Adipose tissue (tissue), 3 donors: ENCODE results near the gene SERPINE3. TPM values are rescaled to one million over a fixed set of nuclear protein-coding genes. Genes with fewer than 3 reads are reported as not detected.

Source experiments
- H3K27ac ChIP-seq: one replicate; pipeline ENCODE4 v1.5.1; 2013; ENCODE audit warnings: low read depth, low read length
- WGBS, 3 donors: extraction: QIAGEN DNeasy Blood & Tissue Kit; methylation state at CpG; one replicate each; pipeline ENCODE4 v1.1.7; 2013; 5-methylcytosine and 5-hydroxymethylcytosine counted together
- polyA plus RNA-seq, 3 donors: library from polyadenylated mRNA; stranded (reverse); fragments of 200-250 nt; gene quantifications; one replicate each; pipeline ENCODE4 v1.2.3, GENCODE V29; 2013
- donor health status: healthy with polysubstance abuse.
- donor health status: Bipolar disorder and iron deficiency.
- donor health status: healthy.

The SERPINE3 gene
- polyA plus RNA-seq, 3 donors: 0.07 to 4.8 TPM; not detected in 1

DNA sequence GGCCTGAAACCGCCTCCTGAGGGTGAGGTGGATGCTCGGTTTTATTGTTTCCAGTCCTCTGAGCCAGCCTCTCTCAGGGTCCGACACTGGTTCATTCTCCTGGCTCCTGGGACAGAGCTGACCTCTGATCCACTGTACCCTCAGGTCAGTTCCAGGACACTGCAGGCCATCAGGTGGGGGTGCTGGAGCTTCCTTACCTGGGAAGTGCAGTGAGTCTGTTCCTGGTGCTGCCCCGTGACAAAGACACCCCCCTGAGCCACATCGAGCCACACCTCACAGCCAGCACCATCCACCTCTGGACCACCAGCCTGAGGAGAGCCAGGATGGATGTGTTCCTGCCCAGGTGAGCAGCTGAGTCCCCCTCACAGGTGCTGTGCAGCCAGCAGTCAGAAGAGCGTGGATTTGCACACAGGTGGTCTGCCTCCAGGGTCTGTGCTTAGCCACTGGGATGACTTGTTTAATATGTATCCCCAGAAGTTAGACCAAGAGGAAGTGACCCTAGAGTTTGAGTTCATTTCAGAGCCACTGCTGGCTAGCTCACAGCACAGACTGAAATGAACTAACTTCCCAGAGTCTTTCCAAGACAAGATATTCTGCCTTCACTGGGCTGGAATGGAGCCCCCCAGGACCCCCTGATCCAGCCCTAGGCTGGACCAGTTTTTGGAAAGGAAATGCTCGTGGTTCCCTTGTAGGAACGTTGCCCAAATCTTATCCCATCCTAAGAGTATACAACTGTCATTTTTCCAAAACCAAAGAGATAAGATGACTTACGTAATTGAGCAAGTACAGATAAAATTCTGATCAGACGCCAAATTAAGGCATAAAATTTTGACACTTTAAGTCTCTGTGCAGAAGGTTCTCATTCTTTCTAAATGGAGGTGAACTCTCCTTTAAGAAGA, 8.8 kb downstream of the SERPINE3 start:
- H3K27ac ChIP-seq: no peak overlapping the region
- WGBS, 3 donors: 70 to 74% (median 72%) methylated on average over 10 of the region's 10 CpGs

DNA sequence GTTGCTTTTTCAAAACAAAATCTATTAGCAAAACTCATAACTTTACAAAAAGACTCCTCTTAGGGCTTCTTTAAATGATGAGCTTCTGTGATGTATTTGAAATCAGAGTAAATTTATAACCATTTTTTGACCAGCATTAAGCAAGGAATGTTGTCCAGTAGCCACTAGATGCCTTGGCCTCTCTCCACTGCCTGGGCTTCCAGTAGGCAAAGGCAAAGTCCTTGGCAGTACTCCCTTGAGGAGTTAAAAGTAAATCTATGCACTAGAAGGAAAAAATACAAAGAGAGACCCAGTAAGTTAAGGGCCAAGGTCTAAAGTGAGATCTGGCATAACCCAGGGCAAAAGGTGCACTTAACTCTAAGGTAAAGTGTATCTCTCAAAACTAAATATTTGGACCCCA, 9.5 kb downstream of the SERPINE3 start:
- no peak overlapping the region for H3K27ac ChIP-seq

DNA sequence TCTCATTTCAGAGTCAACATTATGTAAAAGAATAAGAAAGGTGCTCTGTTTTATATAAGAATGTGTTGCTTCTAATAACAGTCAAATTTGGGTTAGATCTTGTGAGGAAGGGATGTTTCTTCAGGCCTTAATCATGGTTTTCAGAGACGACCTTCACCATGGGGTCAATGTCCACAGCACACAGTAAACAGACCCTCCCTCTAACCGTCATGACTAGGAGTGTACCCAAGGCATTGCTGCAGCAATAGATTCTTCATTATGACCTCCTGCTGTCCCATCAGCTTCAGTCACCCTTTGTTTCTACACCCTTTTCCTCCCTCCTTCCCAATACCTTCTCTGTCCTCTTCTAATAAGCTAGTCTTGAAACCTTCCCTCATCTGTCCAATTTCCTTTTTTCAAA, 15.7 kb downstream of the SERPINE3 start:
- H3K27ac ChIP-seq: no peak overlapping the region

DNA sequence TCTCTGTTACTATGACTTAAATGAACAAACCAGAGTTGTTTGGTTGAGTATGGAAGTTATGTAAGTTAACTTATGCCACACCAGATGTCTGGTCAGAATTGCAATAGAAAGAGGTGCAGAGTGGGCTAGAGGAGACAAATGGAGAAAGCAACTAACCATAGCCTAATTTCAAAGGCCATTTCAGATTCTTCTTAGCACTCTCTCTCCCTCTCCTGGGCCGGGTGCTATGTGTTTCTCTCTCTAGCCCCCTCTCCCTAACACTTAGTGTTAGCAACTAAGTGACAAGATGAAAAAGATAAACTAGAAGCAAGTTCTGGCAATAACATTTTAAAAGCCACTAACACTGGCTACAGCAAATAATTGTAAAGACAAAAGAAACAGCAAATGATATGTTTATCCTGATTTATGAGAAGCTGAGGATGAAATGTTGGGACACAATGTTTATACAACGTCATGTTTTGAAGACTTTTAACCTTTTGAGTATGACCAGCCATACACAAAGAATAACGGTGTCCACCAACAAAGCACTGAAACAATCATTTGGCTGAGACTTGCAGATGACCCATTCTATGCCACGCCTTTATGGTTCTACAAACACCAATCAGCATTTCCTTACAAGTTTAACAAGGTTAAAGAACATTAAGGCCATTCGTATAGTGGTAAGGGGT, 18.6 kb downstream of the SERPINE3 start:
- H3K27ac ChIP-seq: no peak overlapping the region
- 71 to 86% (median 81%) methylated on average over 5 of the region's 5 CpGs for WGBS, 3 donors

More for the DNA sequence above, 15.7 kb downstream of the SERPINE3 start:
- 28 to 84% (median 73%) methylated on average over 2 of the region's 2 CpGs for WGBS, 3 donors

DNA sequence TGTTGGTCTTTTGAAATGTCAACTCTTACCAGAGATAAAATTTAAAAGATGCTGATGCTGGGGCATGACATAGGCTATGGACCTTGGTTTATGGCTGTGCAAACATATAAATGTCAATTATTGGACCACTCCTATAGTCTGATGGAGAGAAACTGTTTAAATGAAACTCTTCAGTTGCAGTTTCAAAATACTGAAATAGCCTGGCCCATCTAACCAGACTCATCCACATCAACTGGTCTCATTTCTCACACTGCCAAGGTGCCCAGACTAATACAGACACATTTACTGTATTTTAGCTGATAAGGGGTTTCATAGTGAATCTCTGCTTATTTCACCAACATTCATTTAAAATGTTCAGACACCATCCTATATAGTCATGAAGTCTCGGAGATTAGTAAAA, 19.9 kb downstream of the SERPINE3 start:
- WGBS, 3 donors: 94 to 98% (median 94%) methylated on average over 1 of the region's 1 CpG
- H3K27ac ChIP-seq: no peak overlapping the region

DNA sequence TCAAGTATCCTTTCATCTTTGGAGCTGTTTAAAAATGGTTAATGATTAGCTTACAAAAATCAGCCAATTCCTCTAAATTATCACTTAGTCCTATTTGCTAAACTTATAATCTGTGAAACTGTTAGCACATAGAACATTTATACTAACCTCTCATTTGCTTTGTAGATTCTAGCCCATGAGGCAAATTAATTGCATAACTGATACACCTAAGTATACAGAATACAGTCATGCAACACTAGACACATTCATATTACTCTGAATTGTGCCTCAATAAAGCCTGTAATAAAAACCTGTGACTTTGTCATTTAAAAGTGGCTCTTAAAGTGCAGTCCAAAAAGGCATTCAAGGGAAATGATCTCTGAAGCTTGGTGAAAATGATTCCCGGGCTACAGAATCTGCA, 21.0 kb downstream of the SERPINE3 start:
- 80 to 95% (median 91%) methylated on average over 1 of the region's 1 CpG for WGBS, 3 donors
- H3K27ac ChIP-seq: no peak overlapping the region

DNA sequence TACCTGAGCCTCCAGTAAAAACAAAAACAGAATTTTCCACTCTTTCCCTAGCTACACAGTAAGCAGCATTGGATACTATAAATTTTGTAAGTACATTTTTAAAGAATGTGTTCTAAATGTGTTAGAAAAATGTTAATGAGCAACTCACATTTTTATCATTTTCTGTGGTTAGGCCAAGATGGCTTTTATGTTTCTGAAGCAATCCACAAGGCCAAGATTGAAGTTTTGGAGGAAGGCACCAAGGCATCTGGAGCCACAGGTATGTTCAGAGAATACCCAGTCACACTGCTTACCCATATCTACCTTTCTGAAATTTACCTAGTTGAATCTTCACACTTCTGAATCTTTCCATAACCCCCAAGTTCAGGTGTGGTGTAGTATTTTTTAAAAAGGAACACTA, 21.6 kb downstream of the SERPINE3 start:
- H3K27ac ChIP-seq: no peak overlapping the region

DNA sequence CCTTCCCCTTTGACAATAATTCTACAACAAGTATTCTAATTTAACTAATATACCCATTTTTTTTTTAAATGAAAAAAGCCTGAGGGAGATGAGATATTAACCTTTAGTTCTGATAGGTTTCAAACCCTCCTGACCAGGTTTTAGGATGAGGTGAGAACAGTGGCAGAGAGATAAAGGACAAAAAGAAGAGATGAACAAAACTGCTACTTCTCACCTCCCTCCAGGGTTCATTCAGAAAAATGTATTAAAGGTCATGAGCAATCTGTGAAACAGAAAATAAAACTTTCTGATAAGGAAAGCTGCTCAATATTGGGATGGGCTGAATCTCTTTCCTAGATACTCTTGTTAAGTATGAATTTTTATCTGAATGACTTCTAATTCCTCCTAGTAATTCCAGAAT, 24.1 kb downstream of the SERPINE3 start:
- no peak overlapping the region for H3K27ac ChIP-seq

DNA sequence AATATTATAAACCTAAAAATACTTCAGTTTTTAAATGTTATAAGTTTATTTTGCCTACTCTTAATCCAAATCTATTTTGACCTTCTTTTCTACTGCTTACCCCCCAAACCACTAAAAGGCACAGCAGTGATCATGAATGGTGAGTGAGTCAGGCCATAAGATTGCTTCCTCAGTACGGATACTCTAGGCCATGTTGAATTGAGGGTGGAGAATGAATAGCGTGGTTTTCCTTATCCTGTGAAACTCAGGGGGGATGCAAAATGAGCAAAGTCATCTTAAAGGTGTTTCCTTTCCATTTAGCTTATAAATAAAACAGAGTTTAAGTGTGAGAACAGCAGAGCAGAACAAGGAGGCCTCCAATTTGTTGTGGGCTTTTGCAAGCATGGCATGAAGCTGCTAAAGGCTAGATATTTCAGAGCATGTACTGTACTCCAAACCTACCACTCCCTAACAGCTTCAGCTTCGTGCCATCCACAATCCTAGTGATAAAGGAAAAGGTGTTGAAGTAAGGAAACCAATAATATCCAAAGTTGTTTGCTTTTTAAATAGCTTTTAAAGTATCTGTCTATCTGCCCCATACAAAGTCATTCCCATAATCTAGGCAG, 25.0 kb downstream of the SERPINE3 start:
- H3K27ac ChIP-seq: no peak overlapping the region
- 60 to 90% (median 69%) methylated on average over 3 of the region's 3 CpGs for WGBS, 3 donors

DNA sequence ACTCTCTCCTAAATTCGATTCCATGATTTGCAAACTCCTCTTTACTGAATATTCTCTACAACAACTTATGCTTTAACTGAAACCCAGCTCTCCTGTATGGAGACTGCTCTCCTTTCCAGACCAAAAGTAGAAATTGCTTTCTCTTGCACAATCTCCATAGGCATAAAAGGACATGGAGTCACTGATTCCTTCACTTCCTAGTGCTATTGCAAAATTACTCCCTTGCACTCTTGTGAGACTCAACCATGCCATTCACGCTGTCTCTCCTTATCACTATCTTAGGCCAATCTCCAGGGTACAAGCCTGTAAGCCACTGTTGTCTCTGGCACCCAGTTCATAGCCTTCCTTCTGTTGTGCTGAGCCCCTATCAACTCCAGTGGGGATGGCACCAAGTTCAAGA, 30.6 kb downstream of the SERPINE3 start:
- no peak overlapping the region for H3K27ac ChIP-seq
- 76 to 95% (median 84%) methylated on average over 2 of the region's 2 CpGs for WGBS, 3 donors

DNA sequence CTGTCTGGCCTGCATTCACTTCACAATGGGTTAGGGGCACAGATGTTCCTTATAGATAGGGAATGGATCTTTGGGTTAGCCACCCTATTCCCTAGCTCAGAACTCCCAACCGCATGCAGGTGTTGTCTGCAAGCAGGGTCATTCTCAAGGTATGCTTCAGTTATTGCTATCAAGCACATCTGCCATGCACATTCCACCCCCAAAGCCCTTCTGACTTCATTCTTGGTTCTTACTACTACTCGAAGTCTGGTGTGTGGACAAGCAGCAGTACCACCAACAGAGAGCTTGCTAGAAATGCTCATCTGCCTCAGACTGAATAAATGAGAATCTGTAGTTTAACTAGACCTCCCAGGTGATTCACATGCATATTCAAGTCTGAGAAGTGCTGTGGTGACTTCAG, 31.3 kb downstream of the SERPINE3 start:
- WGBS, 3 donors: 92 to 94% (median 94%) methylated on average over 2 of the region's 2 CpGs
- H3K27ac ChIP-seq: no peak overlapping the region

DNA sequence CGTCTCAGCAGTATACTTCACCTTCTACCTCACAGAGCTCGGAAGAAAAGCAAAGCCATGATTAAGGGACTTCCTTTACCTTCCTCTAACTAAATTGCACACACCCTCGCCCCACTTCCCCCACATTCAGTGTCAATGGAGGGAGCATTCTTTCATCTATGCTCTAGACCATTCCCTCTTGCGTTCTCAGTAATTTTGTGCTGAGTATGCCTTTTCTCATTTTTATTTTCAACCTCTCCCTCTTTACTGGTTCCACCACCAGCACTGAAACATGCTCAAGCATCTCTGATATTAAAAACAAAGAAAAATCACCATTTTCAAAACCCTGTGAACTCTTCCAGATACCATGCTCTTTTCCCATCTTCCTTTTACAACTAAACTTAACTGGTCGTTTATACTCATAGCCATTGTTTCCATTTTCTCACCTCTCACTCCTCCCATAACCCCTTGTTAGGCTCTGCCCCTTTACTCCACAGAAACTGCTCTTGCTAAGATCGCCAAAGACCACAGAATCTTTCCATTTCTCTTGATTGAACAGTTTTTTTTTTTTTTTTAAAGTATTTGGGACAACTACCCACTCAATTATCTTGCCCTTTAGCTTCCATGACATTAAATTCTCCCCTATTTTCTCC, 32.4 kb downstream of the SERPINE3 start:
- WGBS, 3 donors: 82 to 95% (median 88%) methylated on average over 6 of the region's 6 CpGs
- H3K27ac ChIP-seq: no peak overlapping the region

DNA sequence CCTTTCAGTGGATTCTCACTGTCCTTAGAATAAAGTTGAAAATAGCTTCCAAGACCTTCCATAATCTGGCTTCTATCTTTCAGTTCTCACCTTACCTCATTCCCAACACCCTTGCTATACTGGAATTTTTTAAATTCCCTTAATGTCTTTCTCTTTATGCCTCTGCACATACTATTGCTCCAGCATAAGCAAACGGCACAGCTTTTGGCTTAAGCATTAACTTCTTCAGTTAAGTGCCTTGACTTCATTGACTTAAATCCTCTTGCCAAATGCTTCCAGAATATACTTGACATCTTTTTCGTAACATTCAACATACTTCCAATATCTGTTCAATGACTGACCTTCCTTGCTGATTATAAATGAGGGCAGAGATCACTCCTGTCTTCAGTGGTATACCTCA, 34.0 kb downstream of the SERPINE3 start:
- no peak overlapping the region for H3K27ac ChIP-seq
- 74 to 97% (median 95%) methylated on average over 2 of the region's 2 CpGs for WGBS, 3 donors

DNA sequence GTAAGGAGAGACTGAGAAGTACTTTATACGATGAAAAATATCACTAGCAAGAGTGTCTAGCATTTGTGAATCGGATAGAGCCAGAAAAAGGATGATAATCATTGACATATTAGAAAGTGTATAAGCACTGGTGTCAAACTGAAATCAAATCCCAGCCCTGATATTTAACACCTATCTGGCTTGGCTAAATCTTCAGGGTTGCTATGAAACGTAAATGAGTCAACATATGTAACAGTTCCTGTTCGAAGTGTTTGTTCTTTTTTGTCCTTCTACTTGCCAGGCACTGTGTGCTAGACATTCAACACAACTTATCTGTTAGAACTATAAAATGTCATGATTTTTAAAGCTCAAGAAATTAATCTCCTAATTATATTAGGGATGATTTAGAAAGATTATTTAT, 40.8 kb downstream of the SERPINE3 start:
- 42 to 86% (median 83%) methylated on average over 4 of the region's 4 CpGs for WGBS, 3 donors
- no peak overlapping the region for H3K27ac ChIP-seq

DNA sequence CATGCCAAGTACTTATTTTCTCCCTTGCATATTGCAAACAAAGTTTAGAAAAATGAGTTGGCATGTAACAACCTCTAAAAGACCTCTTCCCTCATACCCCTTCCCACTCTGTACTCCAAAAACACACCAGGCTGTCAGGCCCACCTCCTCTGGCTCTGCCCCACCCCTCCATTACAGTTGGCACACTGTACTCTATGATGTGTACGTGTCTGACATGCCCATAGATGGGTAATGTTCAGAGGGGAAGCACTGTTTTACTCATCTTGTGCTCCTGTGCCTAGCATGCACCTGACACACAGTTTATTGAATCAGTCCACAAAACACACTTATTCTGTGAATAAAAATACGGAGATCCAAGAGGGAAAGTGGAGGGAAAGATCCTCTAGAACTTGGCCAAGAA, 45.6 kb downstream of the SERPINE3 start:
- WGBS, 3 donors: 92 to 95% (median 94%) methylated on average over 2 of the region's 2 CpGs

DNA sequence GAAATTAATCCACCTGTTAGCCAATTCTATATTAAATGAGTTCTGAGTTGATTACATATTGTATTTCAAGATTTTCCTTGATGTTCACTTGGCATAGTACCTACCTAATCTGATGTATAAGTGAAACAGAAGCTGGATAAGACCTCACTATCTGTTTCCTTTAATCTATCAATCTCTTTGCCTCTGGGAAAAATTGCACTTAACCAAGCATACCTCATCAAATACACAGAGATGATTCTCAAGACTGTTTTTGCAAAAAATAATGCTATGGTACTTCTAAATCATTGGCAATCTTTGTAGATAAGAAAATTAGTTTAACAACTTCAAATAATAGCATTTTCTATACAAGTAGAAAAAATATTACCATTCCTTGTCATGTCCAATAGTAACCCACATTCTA, 55.2 kb downstream of the SERPINE3 start:
- H3K27ac ChIP-seq: no peak overlapping the region

More for the DNA sequence above, 45.6 kb downstream of the SERPINE3 start:
- H3K27ac ChIP-seq: no peak overlapping the region

DNA sequence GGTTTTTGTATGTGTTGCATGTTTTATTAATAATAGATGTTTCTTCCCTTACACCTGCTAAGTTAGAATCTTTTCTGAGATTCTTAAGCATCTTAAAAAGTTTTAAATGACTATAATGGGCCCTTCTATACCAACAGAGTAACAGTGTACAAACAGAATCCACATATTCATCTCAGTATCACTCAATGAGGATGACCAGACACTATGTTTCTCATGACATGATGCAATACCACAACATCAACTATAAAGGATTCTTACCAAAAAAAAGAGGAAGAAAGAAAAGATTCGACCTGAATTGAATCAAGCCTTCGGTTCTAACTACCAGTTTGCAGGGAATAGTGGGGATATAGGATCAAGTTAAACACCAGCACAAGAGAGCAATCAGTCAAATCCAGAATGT, 56.9 kb downstream of the SERPINE3 start:
- no peak overlapping the region for H3K27ac ChIP-seq
- 50 to 77% (median 54%) methylated on average over 2 of the region's 2 CpGs for WGBS, 3 donors

DNA sequence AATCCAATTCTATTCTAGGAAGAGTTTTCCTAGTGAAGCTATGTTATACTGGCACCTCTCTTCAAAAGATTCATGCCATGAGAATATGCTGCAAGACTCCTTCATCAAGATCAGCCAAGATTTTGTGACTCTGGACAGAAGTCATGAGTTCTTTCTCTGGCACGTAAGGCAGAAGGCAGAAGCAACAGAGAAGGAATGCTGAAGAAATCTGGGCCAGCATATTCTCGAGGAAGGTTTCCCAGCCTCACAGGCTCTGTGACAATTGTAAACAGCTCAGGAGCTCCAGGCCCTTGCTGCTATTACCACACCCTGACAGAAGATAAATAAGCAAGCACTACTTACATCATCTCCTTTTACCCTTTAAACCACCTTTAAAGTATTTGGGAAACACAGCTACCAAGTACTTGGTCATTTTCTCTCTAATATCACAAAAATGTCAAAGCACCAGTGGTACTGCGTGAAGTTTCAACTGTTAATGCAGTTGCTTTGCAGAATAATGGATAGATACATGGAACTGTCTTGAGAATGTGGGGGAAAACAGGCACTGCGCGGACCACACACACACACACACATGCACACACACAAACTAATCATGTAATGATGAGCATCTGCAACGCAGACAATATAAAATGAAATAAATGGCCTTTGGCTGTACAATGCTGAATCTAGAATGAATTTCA, 57.9 kb downstream of the SERPINE3 start:
- H3K27ac ChIP-seq: no peak overlapping the region
- WGBS, 3 donors: 62 to 80% (median 70%) methylated on average over 6 of the region's 6 CpGs

DNA sequence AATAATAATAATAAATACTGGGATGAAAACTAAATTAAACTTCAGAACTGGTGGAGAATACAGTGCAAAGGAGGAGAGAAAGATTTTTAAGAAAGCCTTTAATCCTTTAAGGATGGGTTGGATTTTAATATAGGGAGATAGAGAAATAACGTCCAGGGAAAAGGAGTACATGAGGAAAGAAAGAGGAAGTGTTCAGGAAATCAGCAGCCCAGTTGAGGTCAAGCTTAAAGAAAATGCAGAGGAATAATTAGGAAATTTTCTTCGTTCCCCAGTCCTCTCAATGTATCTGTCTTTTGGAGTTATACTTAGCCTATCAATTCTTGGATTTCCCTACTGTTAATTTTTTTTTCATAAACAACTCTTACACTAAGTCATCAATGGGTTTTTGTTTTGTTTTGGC, 65.7 kb downstream of the SERPINE3 start:
- no peak overlapping the region for H3K27ac ChIP-seq
- 50 to 77% (median 54%) methylated on average over 2 of the region's 2 CpGs for WGBS, 3 donors
